ENCODE results near the gene SMAD7.

The SMAD7 gene

DNA sequence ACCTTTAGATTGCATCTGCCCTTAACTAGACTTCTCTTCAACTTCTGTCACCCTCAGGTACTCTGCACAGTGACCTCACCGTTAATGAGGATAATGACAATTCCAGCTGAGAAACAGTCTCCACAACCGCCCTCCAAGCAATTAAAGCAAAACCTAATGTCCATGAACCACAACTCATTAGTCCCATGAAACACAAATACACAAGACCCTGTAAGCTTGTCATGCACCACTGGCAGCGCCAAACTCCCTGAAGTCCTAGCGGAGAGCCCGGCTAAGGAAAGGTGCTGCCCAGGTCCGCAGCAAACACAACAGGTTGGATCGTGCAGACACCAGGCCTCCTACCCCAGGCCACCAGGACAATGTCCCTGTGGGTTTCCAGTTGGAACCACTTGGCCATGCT lies 7.4 kb downstream of the SMAD7 start:
- Histone ChIP-seq H2BK12ac (ENCODE audit: low read length) (peak overlapping the region; percentile 51), H3K27ac (ENCODE audit: low read depth, low read length) (peak overlapping the region; percentile 86), H2AK5ac (ENCODE audit: low read length) (peak overlapping the region; percentile 84), H3K23ac (ENCODE audit: low read length) (no peak overlapping the region), H2BK5ac (ENCODE audit: low read depth, low read length, poor library complexity) (peak overlapping the region; percentile 73), H4K91ac (ENCODE audit: low read depth, low read length) (peak overlapping the region; percentile 75), H3K4me1 (ENCODE audit: control insufficient read depth in 1 of 2, insufficient read depth in 2 of 2, low read length in 2 of 2) (peaks cover 59 to 61% of the 10 kb centered on the region in 2 experiments), H3K9ac (ENCODE audit: low read length) (no peak overlapping the region), H3K79me2 (ENCODE audit: control insufficient read depth, insufficient read depth, low read length, poor library complexity) (peaks cover 70% of the 10 kb centered on the region), H4K8ac (ENCODE audit: low read depth, low read length) (peak overlapping the region; percentile 47), H3K18ac (ENCODE audit: low read length) (peak overlapping the region; percentile 81), H3K36me3 (ENCODE audit: control insufficient read depth in 1 of 2, insufficient read depth in 2 of 2, low read length in 2 of 2) (peaks cover 57 to 73% of the 10 kb centered on the region in 2 experiments), H3K4me2 (ENCODE audit: low read length) (peak overlapping the region; percentile 48), H4K12ac (ENCODE audit: low read depth, low read length) (no peak overlapping the region), H3K4me3 (ENCODE audit: low read depth, low read length) (no peak overlapping the region), H2AFZ (ENCODE audit: insufficient read depth, low read length, poor library complexity) (no peak overlapping the region), H3K27me3 (ENCODE audit: insufficient read depth, low read length) (no peaks in the 10 kb centered on the region), H3K14ac (ENCODE audit: low read length) (peak overlapping the region; percentile 78), H3K79me1 (ENCODE audit: low read length) (peaks cover 47% of the 10 kb centered on the region), H2BK120ac (ENCODE audit: insufficient read depth, low read length, poor library complexity) (peak overlapping the region; percentile 34), H3K9me3 (ENCODE audit: insufficient read depth, low read depth, low read length) (no peaks in the 10 kb centered on the region), H3K4ac (ENCODE audit: low read depth, low read length) (peak overlapping the region; percentile 97)
- no CpG with 5 or more reads among the region's 7 CpGs for WGBS (ENCODE audit: extremely low coverage, insufficient coverage, insufficient read length)
- no peak for DNase-seq

DNA sequence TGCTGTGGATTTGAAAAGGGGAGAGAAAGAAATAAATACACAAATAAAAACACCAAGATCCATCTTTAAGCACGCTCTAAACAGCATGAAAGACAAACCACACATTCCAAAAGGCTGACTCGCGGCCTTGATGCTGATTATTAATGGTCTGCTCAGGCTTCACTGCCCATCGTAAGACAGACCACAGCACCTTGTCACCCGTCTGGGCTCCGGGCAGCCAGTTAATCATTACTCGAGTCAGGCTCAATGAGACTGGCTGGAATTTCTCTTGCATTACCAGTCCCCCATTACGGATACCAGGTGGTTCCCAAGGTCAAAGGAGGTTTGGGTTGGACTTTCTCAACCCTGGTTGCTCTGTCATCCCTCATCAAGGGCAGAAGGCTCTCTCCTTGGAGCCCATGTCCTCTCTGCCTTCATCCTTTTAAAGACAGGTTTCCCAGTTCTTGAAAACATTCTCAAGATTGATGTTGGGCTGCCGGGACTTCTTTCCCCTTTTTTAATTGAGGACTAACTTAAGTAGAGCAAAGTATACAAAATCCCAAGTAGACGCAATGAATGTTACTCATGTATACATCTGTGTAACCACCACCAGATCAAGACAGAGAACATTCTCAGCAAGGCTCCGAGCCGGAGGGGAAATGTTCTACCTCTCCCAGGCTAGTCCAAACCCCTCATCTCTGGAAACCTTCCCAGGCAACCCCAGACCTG lies 8.1 kb downstream of the SMAD7 start:
- H3K14ac ChIP-seq (ENCODE audit: low read length) = no peak overlapping the region
- H3K4ac ChIP-seq (ENCODE audit: low read depth, low read length) = peak overlapping the region; percentile 97
- H3K36me3 ChIP-seq (ENCODE audit: control insufficient read depth in 1 of 2, insufficient read depth in 2 of 2, low read length in 2 of 2) = peaks cover 60 to 74% of the 10 kb centered on the region in 2 experiments
- H2AK5ac ChIP-seq (ENCODE audit: low read length) = no peak overlapping the region
- no peak overlapping the region for H3K23ac ChIP-seq (ENCODE audit: low read length)
- peaks cover 64 to 67% of the 10 kb centered on the region in 2 experiments for H3K4me1 ChIP-seq (ENCODE audit: control insufficient read depth in 1 of 2, insufficient read depth in 2 of 2, low read length in 2 of 2)
- no peaks in the 10 kb centered on the region for H3K27me3 ChIP-seq (ENCODE audit: insufficient read depth, low read length)
- H4K12ac ChIP-seq (ENCODE audit: low read depth, low read length) = no peak overlapping the region
- H3K27ac ChIP-seq (ENCODE audit: low read depth, low read length) = peak overlapping the region; percentile 86
- H2BK12ac ChIP-seq (ENCODE audit: low read length) = no peak overlapping the region
- peak overlapping the region; percentile 52 for H4K91ac ChIP-seq (ENCODE audit: low read depth, low read length)
- H4K8ac ChIP-seq (ENCODE audit: low read depth, low read length) = peak overlapping the region; percentile 26
- WGBS (ENCODE audit: extremely low coverage, insufficient coverage, insufficient read length) = no CpG with 5 or more reads among the region's 12 CpGs
- peak overlapping the region; percentile 34 for H2BK120ac ChIP-seq (ENCODE audit: insufficient read depth, low read length, poor library complexity)
- H3K9me3 ChIP-seq (ENCODE audit: insufficient read depth, low read depth, low read length) = no peaks in the 10 kb centered on the region
- H3K9ac ChIP-seq (ENCODE audit: low read length) = no peak overlapping the region
- H3K4me3 ChIP-seq (ENCODE audit: low read depth, low read length) = no peak overlapping the region
- H2BK5ac ChIP-seq (ENCODE audit: low read depth, low read length, poor library complexity) = peak overlapping the region; percentile 73
- DNase-seq = peak; percentile 50 to 60
- no peak overlapping the region for H2AFZ ChIP-seq (ENCODE audit: insufficient read depth, low read length, poor library complexity)
- no peak overlapping the region for H3K18ac ChIP-seq (ENCODE audit: low read length)
- H3K79me1 ChIP-seq (ENCODE audit: low read length) = peaks cover 43% of the 10 kb centered on the region
- peak overlapping the region; percentile 48 for H3K4me2 ChIP-seq (ENCODE audit: low read length)
- H3K79me2 ChIP-seq (ENCODE audit: control insufficient read depth, insufficient read depth, low read length, poor library complexity) = peaks cover 68% of the 10 kb centered on the region

DNA sequence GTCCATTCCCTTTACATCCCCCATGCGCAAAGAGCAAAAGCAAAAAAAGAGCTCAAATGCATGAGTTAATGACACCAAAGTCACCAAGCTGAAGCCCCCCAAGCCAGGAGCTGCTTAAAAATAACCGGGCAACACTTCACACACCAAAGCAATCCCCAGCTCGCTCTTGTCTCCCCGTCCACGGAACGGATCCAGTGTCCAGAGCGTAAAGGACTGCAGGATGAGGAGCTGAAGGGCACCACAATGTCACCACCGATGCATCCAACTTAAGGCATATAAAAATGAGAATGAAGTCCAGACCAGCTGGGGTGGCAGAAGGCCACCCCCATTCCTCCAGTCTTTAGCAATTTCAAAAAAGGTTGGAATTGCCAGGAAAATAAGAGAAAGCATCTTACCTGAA lies 8.7 kb downstream of the SMAD7 start:
- Histone ChIP-seq H3K9ac (ENCODE audit: low read length) (no peak overlapping the region), H3K4me2 (ENCODE audit: low read length) (peak overlapping the region; percentile 38), H2BK12ac (ENCODE audit: low read length) (peak overlapping the region; percentile 21), H3K23ac (ENCODE audit: low read length) (no peak overlapping the region), H3K9me3 (ENCODE audit: insufficient read depth, low read depth, low read length) (no peaks in the 10 kb centered on the region), H4K8ac (ENCODE audit: low read depth, low read length) (peak overlapping the region; percentile 18), H3K36me3 (ENCODE audit: control insufficient read depth in 1 of 2, insufficient read depth in 2 of 2, low read length in 2 of 2) (peaks cover 57 to 74% of the 10 kb centered on the region in 2 experiments), H3K18ac (ENCODE audit: low read length) (peak overlapping the region; percentile 51), H2AK5ac (ENCODE audit: low read length) (peak overlapping the region; percentile 38), H4K12ac (ENCODE audit: low read depth, low read length) (no peak overlapping the region), H4K91ac (ENCODE audit: low read depth, low read length) (peak overlapping the region; percentile 5), H3K27me3 (ENCODE audit: insufficient read depth, low read length) (no peaks in the 10 kb centered on the region), H3K79me1 (ENCODE audit: low read length) (peaks cover 42% of the 10 kb centered on the region), H3K4me1 (ENCODE audit: control insufficient read depth in 1 of 2, insufficient read depth in 2 of 2, low read length in 2 of 2) (peaks cover 69 to 73% of the 10 kb centered on the region in 2 experiments), H3K27ac (ENCODE audit: low read depth, low read length) (peak overlapping the region; percentile 67), H3K14ac (ENCODE audit: low read length) (peak overlapping the region; percentile 25), H2BK5ac (ENCODE audit: low read depth, low read length, poor library complexity) (peak overlapping the region; percentile 54), H3K4me3 (ENCODE audit: low read depth, low read length) (no peak overlapping the region), H2BK120ac (ENCODE audit: insufficient read depth, low read length, poor library complexity) (peak overlapping the region; percentile 55), H3K79me2 (ENCODE audit: control insufficient read depth, insufficient read depth, low read length, poor library complexity) (peaks cover 64% of the 10 kb centered on the region), H2AFZ (ENCODE audit: insufficient read depth, low read length, poor library complexity) (no peak overlapping the region), H3K4ac (ENCODE audit: low read depth, low read length) (peak overlapping the region; percentile 84)
- no peak for DNase-seq
- WGBS (ENCODE audit: extremely low coverage, insufficient coverage, insufficient read length) = no CpG with 5 or more reads among the region's 8 CpGs

DNA sequence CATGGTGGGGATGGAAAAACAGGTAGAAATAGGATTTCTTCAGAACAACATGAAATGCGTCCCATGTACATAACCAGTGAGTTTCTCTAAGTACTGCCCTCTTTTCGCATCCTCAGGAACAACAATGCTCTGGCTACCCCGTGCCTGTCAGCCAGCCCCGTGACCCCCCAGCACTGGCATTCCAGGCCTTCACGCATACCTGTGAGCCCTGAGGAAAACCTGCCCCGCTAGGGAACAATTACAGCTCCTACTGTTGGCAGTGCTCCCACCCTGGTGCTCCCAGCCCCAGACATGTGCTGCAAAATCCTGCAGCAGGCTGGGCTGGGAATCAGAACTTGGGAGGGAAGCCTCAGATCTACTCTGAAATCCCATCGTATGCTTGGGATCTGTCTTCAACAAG lies 9.1 kb downstream of the SMAD7 start:
- H3K4me1 ChIP-seq (ENCODE audit: control insufficient read depth in 1 of 2, insufficient read depth in 2 of 2, low read length in 2 of 2) = peaks cover 71 to 74% of the 10 kb centered on the region in 2 experiments
- H2BK12ac ChIP-seq (ENCODE audit: low read length) = no peak overlapping the region
- H3K4ac ChIP-seq (ENCODE audit: low read depth, low read length) = peak overlapping the region; percentile 84
- no peak overlapping the region for H4K12ac ChIP-seq (ENCODE audit: low read depth, low read length)
- H2BK120ac ChIP-seq (ENCODE audit: insufficient read depth, low read length, poor library complexity) = peak overlapping the region; percentile 55
- no CpG with 5 or more reads among the region's 7 CpGs for WGBS (ENCODE audit: extremely low coverage, insufficient coverage, insufficient read length)
- H4K8ac ChIP-seq (ENCODE audit: low read depth, low read length) = peak overlapping the region; percentile 18
- H2AFZ ChIP-seq (ENCODE audit: insufficient read depth, low read length, poor library complexity) = peak overlapping the region; percentile 8
- H4K91ac ChIP-seq (ENCODE audit: low read depth, low read length) = peak overlapping the region; percentile 5
- H3K4me2 ChIP-seq (ENCODE audit: low read length) = peak overlapping the region; percentile 38
- peak overlapping the region; percentile 25 for H3K14ac ChIP-seq (ENCODE audit: low read length)
- no peak overlapping the region for H3K9ac ChIP-seq (ENCODE audit: low read length)
- H3K27ac ChIP-seq (ENCODE audit: low read depth, low read length) = peak overlapping the region; percentile 67
- no peak overlapping the region for H3K4me3 ChIP-seq (ENCODE audit: low read depth, low read length)
- peaks cover 64% of the 10 kb centered on the region for H3K79me2 ChIP-seq (ENCODE audit: control insufficient read depth, insufficient read depth, low read length, poor library complexity)
- H3K9me3 ChIP-seq (ENCODE audit: insufficient read depth, low read depth, low read length) = no peaks in the 10 kb centered on the region
- H2AK5ac ChIP-seq (ENCODE audit: low read length) = no peak overlapping the region
- H3K18ac ChIP-seq (ENCODE audit: low read length) = peak overlapping the region; percentile 51
- H3K27me3 ChIP-seq (ENCODE audit: insufficient read depth, low read length) = no peaks in the 10 kb centered on the region
- no peak overlapping the region for H3K23ac ChIP-seq (ENCODE audit: low read length)
- peaks cover 58 to 75% of the 10 kb centered on the region in 2 experiments for H3K36me3 ChIP-seq (ENCODE audit: control insufficient read depth in 1 of 2, insufficient read depth in 2 of 2, low read length in 2 of 2)
- no peak for DNase-seq
- peak overlapping the region; percentile 54 for H2BK5ac ChIP-seq (ENCODE audit: low read depth, low read length, poor library complexity)
- peaks cover 41% of the 10 kb centered on the region for H3K79me1 ChIP-seq (ENCODE audit: low read length)
